Measurements from ENCODE around the gene PABPN1L.

PABPN1L gene

DNA sequence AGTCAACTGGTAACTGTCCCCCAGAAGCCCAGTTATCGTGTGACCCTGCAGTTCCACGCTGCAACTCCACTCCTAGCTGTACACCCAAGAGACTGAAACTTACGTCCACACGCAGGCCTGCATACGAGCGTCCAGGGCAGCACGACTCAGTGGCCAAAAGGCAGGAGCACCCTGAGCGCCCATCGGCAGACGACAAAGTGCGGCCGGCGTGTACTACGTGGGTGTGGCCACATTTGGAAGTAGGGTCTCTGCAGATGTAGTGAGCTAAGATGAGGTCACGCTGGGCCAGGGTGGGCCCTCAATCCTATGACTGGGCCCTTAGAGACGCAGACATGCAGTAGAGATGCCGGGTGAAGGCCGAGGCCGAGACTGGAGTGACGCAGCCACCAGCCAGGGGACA lies 23.2 kb downstream of the PABPN1L start:
- no peak for DNase-seq

GRCh38 chr16:88842806-88843205 lies 23.7 kb downstream of the PABPN1L start:
- DNase-seq, result no peak

- DNase-seq, result no peak
Measured at GRCh38 chr16:88842308-88842756, 24.1 kb downstream of the PABPN1L start.

DNA sequence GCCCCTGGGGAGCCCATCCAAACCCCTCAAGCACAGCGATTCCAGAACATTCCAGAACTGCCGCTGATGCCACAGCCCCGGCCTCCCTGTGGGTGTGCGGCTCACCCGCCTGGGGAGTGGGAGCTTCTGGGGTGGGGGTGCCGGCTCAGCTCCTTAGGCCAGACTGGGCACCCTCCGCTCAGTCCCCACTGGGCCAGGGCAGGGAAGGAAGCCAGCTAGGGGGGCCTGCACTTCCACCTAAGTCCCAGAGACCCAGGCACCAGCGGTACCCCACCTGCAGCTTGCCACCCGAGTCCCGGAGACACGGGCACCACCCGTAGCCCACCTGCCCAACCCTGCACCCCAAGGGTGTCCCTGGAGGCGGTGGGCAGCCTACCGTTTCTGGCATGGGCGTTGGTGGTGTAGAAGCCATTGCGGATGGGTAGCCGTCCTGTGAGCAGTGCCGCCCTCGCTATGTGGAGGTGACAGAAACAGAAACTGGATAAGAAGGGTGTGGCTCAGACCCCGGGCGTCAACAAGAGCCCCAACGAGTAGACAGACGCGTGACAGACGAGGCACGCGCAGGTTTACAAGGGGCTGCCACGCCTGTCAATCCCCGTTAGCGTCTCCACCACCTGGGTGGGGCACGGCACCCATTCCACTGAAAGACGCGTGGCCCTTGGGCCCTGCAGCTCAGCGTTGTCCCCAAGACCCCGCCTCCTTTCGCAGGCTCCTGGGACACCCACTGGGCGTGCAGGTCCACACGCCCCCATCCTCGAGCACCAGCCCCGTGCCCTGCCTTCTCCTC lies 24.7 kb downstream of the PABPN1L start:
- no peak for DNase-seq

DNA sequence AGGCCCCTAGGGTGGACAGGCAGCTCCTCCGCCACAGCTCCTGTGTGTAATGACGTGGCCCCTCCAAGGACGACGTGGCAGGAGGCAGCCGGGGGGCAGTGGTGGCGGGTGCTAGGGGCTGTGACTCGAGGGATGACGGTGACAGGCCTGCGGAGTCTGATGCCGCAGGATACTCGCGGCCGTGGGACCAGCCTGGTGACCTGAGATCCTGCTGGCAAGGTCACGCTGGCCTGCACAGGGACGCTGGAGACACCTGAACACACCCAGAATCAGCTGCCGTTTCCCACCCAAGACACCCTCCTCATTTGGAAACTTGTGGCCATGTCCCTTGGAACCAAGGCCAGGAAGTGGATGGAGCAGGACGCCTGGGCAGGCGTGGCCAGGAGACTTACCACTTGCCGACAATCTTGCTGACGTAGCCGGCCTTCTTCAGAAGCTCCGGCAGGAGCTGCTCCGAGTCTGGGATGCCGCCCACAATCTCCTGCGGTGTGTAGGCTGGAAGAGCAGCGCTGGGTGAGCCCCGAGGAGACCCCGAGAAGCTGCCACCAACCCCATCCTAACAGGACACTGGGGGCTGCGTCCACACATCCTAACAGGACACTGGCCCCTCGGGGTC lies 25.8 kb downstream of the PABPN1L start:
- no peak for DNase-seq

DNA sequence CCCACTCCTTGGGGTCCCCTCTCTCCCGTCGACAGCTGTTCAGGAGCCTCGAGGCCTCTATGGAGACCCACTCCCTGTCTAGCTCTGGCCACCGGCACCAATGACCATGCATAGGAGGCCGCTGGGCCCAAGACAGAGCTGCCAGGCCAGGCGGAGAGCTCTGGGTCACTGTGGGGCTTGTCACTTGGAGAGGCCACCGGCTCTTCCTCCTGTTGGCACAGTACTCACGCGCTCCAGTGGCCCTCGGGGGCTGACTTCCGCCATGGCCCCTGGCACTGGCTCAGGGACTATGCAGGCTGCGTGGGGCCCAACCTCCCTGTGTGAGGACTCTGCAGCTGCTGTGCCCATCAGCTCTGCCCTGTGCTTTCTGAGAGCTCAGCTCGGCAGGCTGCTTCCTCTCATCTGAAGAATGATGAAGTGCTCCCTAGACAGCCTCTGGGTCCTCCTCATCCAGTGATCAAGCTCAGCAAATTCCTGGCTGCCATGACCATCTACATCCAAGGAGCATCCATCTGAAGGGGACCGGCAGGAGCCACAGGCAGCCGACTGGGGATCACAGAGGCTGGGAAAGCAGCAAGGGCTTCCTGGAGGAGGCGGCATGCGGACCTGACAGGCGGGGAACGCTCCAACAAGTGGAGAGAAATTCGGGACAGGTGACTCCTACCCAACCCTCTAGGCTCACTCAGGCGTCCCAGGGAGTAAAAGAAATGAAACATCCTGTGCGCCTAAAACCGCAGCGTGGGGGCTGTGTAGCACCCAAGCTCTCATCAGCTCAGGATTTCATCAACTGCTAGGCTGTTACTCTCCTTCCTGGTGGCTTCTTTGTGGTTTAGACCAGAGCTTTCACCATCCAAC lies 26.5 kb downstream of the PABPN1L start:
- no peak for DNase-seq

DNA sequence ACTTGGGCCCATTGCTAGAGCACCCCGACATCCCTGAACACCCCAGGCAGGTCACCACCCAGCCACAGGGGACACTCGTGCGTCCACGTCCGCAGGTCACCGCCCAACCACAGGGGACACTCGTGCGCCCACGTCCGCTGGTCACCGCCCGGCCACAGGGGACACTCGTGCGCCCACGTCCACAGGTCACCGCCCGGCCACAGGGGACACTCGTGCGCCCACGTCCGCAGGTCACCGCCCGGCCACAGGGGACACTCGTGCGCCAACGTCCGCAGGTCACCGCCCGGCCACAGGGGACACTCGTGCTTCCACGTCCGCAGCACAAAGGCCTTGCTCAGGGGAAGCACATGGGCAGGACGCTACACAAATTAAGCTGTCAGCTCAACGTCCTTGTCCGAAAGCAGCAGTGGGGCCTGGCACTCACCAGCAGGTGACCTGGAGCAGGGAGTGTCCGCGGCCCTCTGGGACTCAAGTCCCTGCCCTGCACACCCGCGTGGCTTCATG lies 27.4 kb downstream of the PABPN1L start:
- no peak for DNase-seq

DNA sequence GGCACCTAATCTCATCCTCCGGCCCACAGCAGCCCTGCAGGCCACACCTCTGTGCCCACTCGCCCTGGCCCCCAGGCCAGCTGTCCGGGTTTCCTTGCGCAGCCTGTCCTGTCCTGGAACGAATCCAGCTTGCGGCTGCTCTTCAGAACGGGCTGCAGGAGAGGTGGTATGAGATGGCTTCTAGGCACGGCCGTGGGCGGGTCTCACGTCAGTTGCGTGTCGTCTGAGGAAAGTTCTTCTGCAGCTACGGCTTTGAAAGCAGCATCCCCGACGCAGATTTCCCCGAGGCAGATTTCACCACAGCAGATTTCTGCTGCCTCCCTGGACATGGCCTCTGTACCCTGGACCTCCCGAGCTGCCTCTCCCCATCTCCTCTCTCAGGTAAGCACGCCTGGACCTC lies 27.9 kb downstream of the PABPN1L start:
- no peak for DNase-seq

DNA sequence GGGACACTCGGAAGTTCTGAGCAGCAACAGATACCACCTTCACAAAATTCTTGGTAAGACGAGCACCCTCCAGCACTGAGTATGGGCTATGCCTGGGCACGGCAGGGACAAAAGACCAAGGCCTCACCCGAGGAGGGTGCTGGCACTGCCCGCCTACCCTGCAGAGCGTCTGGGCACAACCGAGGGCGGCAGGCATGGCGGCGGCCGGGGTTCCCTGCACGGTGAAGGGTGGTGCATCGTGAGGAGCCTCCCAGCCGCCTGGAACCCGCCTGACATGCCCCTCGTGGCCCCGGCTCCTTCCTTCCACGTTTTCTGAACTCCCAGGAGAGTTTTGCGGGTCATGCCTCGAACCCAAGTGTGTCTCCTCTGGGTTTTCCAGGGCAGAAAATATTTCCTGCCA lies 28.7 kb downstream of the PABPN1L start:
- no peak for DNase-seq

GRCh38 chr16:88836791-88837190 lies 29.7 kb downstream of the PABPN1L start:
- DNase-seq, result no peak

DNA sequence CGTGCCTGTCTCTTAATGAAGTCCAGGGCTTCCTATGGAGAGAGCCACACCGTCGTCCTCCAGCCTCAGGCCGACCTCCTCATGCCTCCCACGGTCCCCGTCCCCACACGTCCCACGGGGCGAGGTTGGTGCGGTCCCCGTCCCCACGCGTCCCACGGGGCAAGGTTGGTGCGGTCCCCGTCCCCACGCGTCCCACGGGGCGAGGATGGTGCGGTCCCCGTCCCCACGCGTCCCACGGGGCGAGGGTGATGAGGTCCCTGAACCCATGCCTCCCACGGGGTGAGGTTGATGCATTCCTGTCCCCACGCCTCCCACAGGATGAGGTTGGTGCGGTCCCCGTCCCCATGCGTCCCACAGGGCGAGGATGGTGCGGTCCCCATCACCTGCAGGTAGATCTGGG lies 30.6 kb downstream of the PABPN1L start:
- DNase-seq, result no peak

GRCh38 chr16:88835383-88835782 lies 31.1 kb downstream of the PABPN1L start:
- DNase-seq, result no peak

- no peak for DNase-seq
Measured at GRCh38 chr16:88834670-88835069, 31.8 kb downstream of the PABPN1L start.

GRCh38 chr16:88833086-88833485 lies 33.4 kb downstream of the PABPN1L start:
- no peak for DNase-seq

GRCh38 chr16:88831838-88832237 lies 34.6 kb downstream of the PABPN1L start:
- DNase-seq, result no peak

DNA sequence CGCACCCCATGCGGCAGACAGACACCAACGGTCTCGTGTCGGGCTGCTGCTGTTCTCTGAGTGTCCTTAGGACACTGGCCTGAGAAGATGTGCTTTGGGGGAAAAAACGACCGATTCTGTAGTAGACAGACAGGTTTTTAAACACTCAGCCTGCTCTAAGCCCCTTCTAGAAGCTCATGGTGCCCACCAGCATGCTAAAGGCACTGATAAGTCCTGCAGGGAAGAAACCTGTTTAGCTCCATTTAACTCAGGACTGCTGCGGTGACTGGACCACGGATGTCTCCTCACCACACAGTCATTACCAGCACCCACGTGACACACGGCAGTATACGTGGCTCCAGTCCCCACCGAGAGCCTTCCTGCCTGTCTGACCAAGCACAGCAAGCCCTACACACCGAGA lies 35.7 kb downstream of the PABPN1L start:
- no peak for DNase-seq

DNA sequence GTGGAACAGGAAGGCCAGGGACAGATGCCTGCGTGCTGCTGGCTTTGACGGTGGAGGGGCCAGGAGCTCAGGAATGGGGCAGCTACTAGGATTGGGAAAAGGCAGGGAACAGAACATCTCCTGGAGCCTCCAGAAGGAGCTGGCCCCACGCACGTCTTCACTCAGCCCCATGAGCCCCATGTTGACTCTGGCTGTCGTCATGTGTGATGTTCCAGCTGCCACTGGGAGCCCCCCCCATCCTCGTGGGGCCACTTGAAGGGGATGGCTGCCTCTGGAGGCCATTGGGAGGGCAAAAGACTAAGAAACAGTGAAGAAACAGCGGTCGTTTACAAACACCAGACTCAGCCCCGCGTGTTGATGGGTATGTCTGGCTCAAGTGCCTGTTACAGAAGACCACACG lies 36.2 kb downstream of the PABPN1L start:
- no peak for DNase-seq

DNA sequence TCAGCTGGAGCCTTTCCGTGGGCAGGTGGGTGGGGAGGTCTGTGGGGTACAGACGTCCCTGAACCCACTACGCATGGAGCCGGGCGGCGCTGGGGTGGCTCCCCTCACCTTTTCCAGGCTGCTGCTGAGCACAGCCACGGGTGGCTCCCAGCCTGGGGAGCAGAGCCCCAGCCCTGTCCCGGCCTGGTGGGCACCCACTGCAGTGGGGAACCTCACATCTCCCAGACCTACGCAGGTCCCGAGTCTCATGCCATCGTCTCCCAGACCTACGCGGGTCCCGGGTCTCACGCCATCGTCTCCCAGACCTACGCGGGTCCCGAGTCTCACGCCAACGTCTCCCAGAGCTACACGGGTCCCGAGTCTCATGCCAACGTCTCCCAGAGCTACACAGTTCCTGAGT lies 37.7 kb downstream of the PABPN1L start:
- no peak for DNase-seq

- DNase-seq, result no peak
Measured at GRCh38 chr16:88827727-88828126, 38.7 kb downstream of the PABPN1L start.

DNA sequence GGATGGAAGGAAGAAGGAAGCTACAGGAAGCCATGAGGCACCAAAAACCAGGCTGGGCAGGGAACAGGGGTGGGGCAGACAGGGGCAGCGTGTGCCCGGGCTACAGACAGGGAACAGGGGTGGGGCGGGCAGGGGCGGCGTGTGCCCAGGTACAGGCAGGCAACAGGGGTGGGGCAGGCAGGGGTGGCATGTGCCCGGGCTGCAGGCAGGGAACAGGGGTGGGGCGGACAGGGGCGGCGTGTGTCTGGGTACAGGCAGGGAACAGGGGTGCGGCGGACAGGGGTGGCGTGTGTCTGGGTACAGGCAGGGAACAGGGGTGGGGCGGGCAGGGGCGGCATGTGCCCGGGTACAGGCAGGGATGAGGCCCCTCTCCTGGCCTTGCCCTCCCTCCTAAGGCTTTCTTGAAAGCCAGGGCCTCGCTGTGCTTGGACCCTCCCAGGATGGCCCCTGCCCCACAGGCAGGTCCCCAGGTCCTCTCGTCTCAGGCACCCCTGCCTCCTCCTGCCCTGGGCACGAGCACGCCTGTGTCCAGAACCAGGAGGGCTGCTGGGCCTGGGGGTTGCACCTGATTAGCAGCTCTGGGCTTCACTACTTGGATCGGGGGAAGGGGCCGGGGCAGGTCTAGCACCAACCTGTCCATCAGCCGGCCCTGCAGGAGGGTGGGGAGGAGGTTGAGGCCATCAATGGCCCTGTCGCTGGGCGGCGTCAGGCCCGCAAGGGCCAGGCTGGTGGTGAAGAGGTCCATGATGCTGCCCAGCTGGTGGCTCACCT lies 40.2 kb downstream of the PABPN1L start:
- no peak for DNase-seq

GRCh38 chr16:88825146-88825545 lies 41.3 kb downstream of the PABPN1L start:
- DNase-seq, result no peak

- DNase-seq, result no peak
Measured at GRCh38 chr16:88824256-88825077, 42.0 kb downstream of the PABPN1L start.

All from amniotic stem cell (primary cell).